Smooth muscle cell (in vitro differentiated cells): ENCODE measurements around the gene PRSS33. TPM values are rescaled to one million over a fixed set of nuclear protein-coding genes. Genes with fewer than 3 reads are reported as not detected.

Experiments
- DNase-seq: peaks from one replicate; lab custom pipeline; 2025; ENCODE audit not compliant: unreplicated experiment; lab: John Stamatoyannopoulos, UW
- H2AFZ ChIP-seq: fragments of 200-600 bp; sonication (generic); 2 replicates; pipeline ENCODE4 v1.6.0; 2016; ENCODE audit warnings: antibody characterized with exemption, low read depth, mild to moderate bottlenecking
- H3F3A ChIP-seq: fragments of 200-600 bp; sonication (generic); 2 replicates; pipeline ENCODE4 v1.6.0; 2017; ENCODE audit warnings: antibody characterized with exemption, low read depth
- H3K27ac ChIP-seq: fragments of 200-600 bp; sonication (generic); 2 replicates; pipeline ENCODE4 v1.5.1; 2016; ENCODE audit warnings: low read depth, mild to moderate bottlenecking
- H3K27me3 ChIP-seq: fragments of 200-600 bp; sonication (generic); 2 replicates; pipeline ENCODE4 v1.6.1; 2016; ENCODE audit warnings: low read depth, mild to moderate bottlenecking
- H3K36me3 ChIP-seq: fragments of 200-600 bp; sonication (generic); 2 replicates; pipeline ENCODE4 v1.5.1; 2016; ENCODE audit warnings: low read depth
- H3K4me1 ChIP-seq: fragments of 200-600 bp; sonication (generic); 2 replicates; pipeline ENCODE4 v1.5.1; 2016; ENCODE audit warnings: low read depth
- H3K4me2 ChIP-seq: fragments of 200-600 bp; sonication (generic); 2 replicates; pipeline ENCODE4 v1.6.0; 2016; ENCODE audit warnings: mild to moderate bottlenecking
- H3K4me3 ChIP-seq: fragments of 200-600 bp; sonication (generic); 2 replicates; pipeline ENCODE4 v1.5.1; 2016; ENCODE audit warnings: mild to moderate bottlenecking
- H3K79me2 ChIP-seq: fragments of 200-600 bp; sonication (generic); 2 replicates; pipeline ENCODE4 v1.6.0; 2016; ENCODE audit warnings: low read depth, mild to moderate bottlenecking
- H3K9ac ChIP-seq: fragments of 200-600 bp; sonication (generic); 2 replicates; pipeline ENCODE4 v1.6.0; 2016; ENCODE audit warnings: low read depth
- H3K9me3 ChIP-seq: fragments of 200-600 bp; sonication (generic); replicated peaks from 2 replicates; pipeline ENCODE4 v1.5.1; 2016; ENCODE audit warnings: low read depth
- H4K20me1 ChIP-seq: fragments of 200-600 bp; sonication (generic); 2 replicates; pipeline ENCODE4 v1.6.0; 2016; ENCODE audit warnings: low read depth
- CTCF ChIP-seq: fragments of 200-600 bp; sonication (generic); IDR thresholded peaks from 2 replicates; pipeline ENCODE4 v1.5.1; 2017; ENCODE audit warnings: borderline replicate concordance, mild to moderate bottlenecking, antibody characterized with exemption; ENCODE audit not compliant: insufficient read depth, poor library complexity, severe bottlenecking
- WGBS: methylation state at CpG from one replicate; pipeline ENCODE4 v1.1.7; 2016; ENCODE audit warnings: low lambda C conversion rate; 5-methylcytosine and 5-hydroxymethylcytosine counted together
- polyA plus RNA-seq: library from polyadenylated mRNA; unstranded; fragments of >200 nt; fragmentation: Nextera tagmentation; extraction: Ambion mirVana; gene quantifications from 2 replicates; pipeline ENCODE4 v1.2.1, GENCODE V29; 2016
- total RNA-seq: library from RNA; depleted of rRNA; stranded (reverse); fragments of >200 nt; gene quantifications from 2 replicates; pipeline ENCODE4 v1.2.3, GENCODE V29; 2014

Gene PRSS33
- total and polyA plus RNA-seq, 2 experiments from 2014 or later: not detected

- no peak overlapping the region for H3K27ac ChIP-seq
- no peak overlapping the region for H3K4me2 ChIP-seq
- H3K36me3 ChIP-seq: no peaks in the 10 kb centered on the region
- H4K20me1 ChIP-seq: no peaks in the 10 kb centered on the region
- H3K9ac ChIP-seq: no peak overlapping the region
- no peak overlapping the region for H2AFZ ChIP-seq
- H3K79me2 ChIP-seq: no peaks in the 10 kb centered on the region
- H3K4me3 ChIP-seq: no peak overlapping the region
- DNase-seq: no peak
- 92% methylated on average over 19 of the region's 20 CpGs for WGBS
- no peak for TF ChIP-seq CTCF
- H3K9me3 ChIP-seq: no peaks in the 10 kb centered on the region
- H3K27me3 ChIP-seq: no peaks in the 10 kb centered on the region
- no peaks in the 10 kb centered on the region for H3K4me1 ChIP-seq
- H3F3A ChIP-seq: no peaks in the 10 kb centered on the region
Measured at GRCh38 chr16:2814551-2815298, 27.4 kb upstream of the PRSS33 start.

- Histone ChIP-seq H3K27me3 (no peaks in the 10 kb centered on the region), H3K9me3 (no peaks in the 10 kb centered on the region), H2AFZ (no peak overlapping the region), H4K20me1 (no peaks in the 10 kb centered on the region), H3K79me2 (no peaks in the 10 kb centered on the region), H3K4me3 (no peak overlapping the region), H3K4me2 (no peak overlapping the region), H3K27ac (no peak overlapping the region), H3K36me3 (no peaks in the 10 kb centered on the region), H3K9ac (no peak overlapping the region), H3F3A (no peaks in the 10 kb centered on the region), H3K4me1 (no peaks in the 10 kb centered on the region)
- no peak for DNase-seq
- 91% methylated on average over 7 of the region's 7 CpGs for WGBS
- no peak for TF ChIP-seq CTCF
Measured at GRCh38 chr16:2813771-2814221, 26.4 kb upstream of the PRSS33 start.

DNA sequence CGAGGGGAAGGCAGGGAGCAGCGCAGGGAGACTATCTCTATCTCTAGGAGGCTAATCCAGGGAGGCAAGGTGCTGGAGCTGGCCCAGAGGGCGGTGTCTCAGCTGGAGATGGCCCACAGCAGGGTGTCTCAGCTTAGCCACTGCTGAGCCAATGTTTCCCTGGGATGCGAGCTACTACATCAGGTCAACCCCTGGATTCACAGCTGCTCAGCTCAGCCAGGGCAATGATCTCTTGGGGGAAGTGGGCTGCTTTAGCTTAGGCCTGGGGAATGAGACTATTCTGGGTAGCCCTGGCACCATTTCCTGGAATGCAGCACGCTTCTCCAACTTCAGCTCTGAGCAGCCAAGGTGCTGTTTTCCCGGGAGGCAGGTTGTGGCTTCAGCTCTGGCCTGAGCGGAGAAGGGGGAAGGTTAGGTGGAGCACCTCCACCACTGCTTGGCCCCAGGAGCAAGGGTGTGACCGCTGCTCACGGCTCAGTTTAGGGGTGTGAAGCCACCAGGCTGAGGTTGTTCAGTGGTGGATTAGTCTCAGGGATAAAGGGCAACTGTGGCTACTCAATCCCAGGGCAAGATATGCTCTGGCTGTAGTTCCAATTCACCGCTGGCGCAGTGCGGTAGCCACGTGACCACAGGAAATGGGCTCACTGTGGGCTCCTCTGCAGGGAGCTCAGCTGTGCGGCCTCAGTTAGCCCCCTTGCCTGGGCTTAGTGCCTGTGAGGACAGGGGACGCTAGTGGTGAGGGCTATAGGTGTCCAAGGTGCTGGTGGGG is 24.5 kb upstream of the PRSS33 start:
- H3K4me2 ChIP-seq: no peak overlapping the region
- no peaks in the 10 kb centered on the region for H3K4me1 ChIP-seq
- H4K20me1 ChIP-seq: no peaks in the 10 kb centered on the region
- H3K27ac ChIP-seq: no peak overlapping the region
- no peaks in the 10 kb centered on the region for H3K27me3 ChIP-seq
- no peaks in the 10 kb centered on the region for H3K36me3 ChIP-seq
- 80% methylated on average over 15 of the region's 15 CpGs for WGBS
- no peak overlapping the region for H2AFZ ChIP-seq
- H3K4me3 ChIP-seq: no peak overlapping the region
- no peaks in the 10 kb centered on the region for H3F3A ChIP-seq
- no peak for TF ChIP-seq CTCF
- H3K79me2 ChIP-seq: no peaks in the 10 kb centered on the region
- no peak for DNase-seq
- no peak overlapping the region for H3K9ac ChIP-seq
- no peaks in the 10 kb centered on the region for H3K9me3 ChIP-seq

DNA sequence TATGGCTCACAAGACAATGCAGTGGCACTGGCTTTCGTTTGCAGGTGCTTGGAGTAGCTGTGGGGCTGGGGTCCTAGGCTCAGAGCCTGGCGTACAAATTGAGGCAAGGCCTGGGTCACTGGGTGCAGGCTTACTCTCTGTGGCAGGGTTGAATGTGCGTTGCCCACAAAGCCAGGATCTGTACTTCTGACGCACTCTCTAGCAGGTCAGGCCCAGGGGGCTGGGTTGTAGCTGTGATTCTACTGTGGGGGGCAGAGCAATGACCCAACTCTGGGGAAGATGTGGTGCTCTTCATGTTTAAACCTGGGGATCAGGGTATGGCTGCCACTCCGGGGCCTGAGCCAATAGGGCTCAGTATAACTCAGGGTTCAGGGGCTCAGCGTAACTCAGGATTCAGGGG is 23.3 kb upstream of the PRSS33 start:
- no peak overlapping the region for H3K4me2 ChIP-seq
- WGBS: 90% methylated on average over 6 of the region's 6 CpGs
- H4K20me1 ChIP-seq: no peaks in the 10 kb centered on the region
- TF ChIP-seq CTCF: no peak
- H3K9ac ChIP-seq: no peak overlapping the region
- no peaks in the 10 kb centered on the region for H3K79me2 ChIP-seq
- no peaks in the 10 kb centered on the region for H3K9me3 ChIP-seq
- H3K4me3 ChIP-seq: no peak overlapping the region
- no peak for DNase-seq
- no peaks in the 10 kb centered on the region for H3K27me3 ChIP-seq
- H3K4me1 ChIP-seq: no peaks in the 10 kb centered on the region
- H3K36me3 ChIP-seq: no peaks in the 10 kb centered on the region
- no peaks in the 10 kb centered on the region for H3F3A ChIP-seq
- no peak overlapping the region for H2AFZ ChIP-seq
- no peak overlapping the region for H3K27ac ChIP-seq
